GM10248 (cell line): ENCODE data around the gene SLC22A13.

Source experiments
- CTCF ChIA-PET: fragments of 300-600 bp; sonication (Branson Sonifier 250); formaldehyde crosslinking; extraction: SDS; loops from one replicate; lab custom pipeline; 2021; ENCODE audit warnings: antibody characterized with exemption; lab: Yijun Ruan, JAX
- POLR2A ChIA-PET: fragments of 350-650 bp; sonication (Branson Sonifier 250); formaldehyde crosslinking; extraction: SDS; loops from one replicate; lab custom pipeline; 2020; ENCODE audit warnings: antibody characterized with exemption; lab: Yijun Ruan, JAX
- DNase-seq: peaks from one replicate; pipeline ENCODE4 v3.0.0; 2012; ENCODE audit errors: extremely low spot score
- CTCF ChIP-seq: IDR thresholded peaks from 2 replicates; pipeline ENCODE4 v1.5.1; 2012; ENCODE audit warnings: mild to moderate bottlenecking, low read depth; ENCODE audit errors: extremely low read depth, missing control alignments, control extremely low read depth

Gene SLC22A13

GRCh38 chr3:38245930-38246329 lies 19.7 kb upstream of the SLC22A13 start:
- no peak for DNase-seq
- no peak for TF ChIP-seq CTCF
- CTCF ChIA-PET = interaction anchor here (1.1 to 2.2 kb wide), 3 partner anchors 13 to 249 kb away, joined by 3 to 8 read pairs (median 3); no protein-coding TSS in a partner anchor
- POLR2A ChIA-PET = no interaction called here

GRCh38 chr3:38247366-38248035 lies 18.1 kb upstream of the SLC22A13 start:
- no peak for TF ChIP-seq CTCF
- DNase-seq = no peak
- ChIA-PET POLR2A (no interaction called here), CTCF (interaction anchor here (1.6 to 2.2 kb wide), 2 partner anchors 10 to 15 kb away, joined by 5 to 8 read pairs; no protein-coding TSS in a partner anchor)

- no peak for DNase-seq
- POLR2A ChIA-PET = no interaction called here
- no peak for TF ChIP-seq CTCF
- CTCF ChIA-PET = interaction anchor here (0.7 to 1.2 kb wide), 2 partner anchors 10 to 275 kb away, joined by 3 to 4 read pairs; no protein-coding TSS in a partner anchor
Observed at GRCh38 chr3:38250198-38250597, 15.4 kb upstream of the SLC22A13 start.

GRCh38 chr3:38251197-38251596 lies 14.4 kb upstream of the SLC22A13 start:
- ChIA-PET CTCF (no interaction called here), POLR2A (no interaction called here)
- no peak for DNase-seq
- no peak for TF ChIP-seq CTCF

- CTCF ChIA-PET = no interaction called here
- no peak for TF ChIP-seq CTCF
- POLR2A ChIA-PET = interaction anchor here (0.5 kb wide), 1 partner anchor 9 kb away, joined by 6 read pairs; no protein-coding TSS in a partner anchor
- no peak for DNase-seq
Observed at GRCh38 chr3:38253704-38254103, 11.9 kb upstream of the SLC22A13 start.

GRCh38 chr3:38254872-38255271 lies 10.7 kb upstream of the SLC22A13 start:
- ChIA-PET POLR2A (no interaction called here), CTCF (no interaction called here)
- no peak for TF ChIP-seq CTCF
- DNase-seq = no peak
